HG03457 (cell line): ENCODE measurements around the gene PITX2.

ENCODE experiments used
- ATAC-seq: cut with Tn5 transposase; IDR thresholded peaks from one replicate; pipeline ENCODE4 v1.9.1; 2021; ENCODE audit warnings: moderate number of reproducible peaks; ENCODE audit not compliant: unreplicated experiment

The PITX2 gene

GRCh38 chr4:110636680-110637407 is 14.0 kb upstream of the PITX2 start:
- ATAC-seq, result no peak

- no peak for ATAC-seq
Observed at GRCh38 chr4:110636171-110636679, 13.3 kb upstream of the PITX2 start.

DNA sequence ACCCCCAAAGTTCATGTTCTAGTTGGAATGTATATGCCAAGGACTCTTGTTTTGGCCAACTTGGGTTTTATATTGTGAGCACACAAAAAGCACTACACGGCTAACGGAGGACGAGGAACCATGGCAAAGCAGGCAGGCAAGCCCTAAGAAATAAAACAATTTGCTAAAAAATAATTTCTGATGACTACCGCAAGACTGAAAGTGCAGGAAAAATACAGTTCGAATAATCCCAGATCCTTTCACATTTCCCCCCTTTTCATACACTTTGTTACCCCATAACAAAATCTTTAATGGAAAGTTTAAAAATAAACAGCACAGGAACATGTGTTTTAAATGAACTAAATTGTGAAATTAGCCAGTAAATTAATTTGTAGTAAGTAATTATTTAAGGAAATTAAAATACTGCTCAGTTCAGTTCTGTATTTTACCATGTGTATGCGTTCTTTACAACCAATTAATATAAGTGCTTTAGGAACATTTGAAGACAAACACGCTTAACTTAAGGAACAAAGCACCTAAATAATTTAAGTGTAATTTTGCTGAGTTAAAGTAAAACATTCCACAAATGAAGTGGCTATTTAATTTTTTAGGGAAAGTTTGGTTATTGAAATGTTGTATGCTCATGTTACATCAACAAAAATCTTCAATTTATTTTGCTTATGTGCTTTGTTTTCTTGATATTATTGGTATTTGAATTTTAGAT is 12.4 kb upstream of the PITX2 start:
- ATAC-seq, result no peak

DNA sequence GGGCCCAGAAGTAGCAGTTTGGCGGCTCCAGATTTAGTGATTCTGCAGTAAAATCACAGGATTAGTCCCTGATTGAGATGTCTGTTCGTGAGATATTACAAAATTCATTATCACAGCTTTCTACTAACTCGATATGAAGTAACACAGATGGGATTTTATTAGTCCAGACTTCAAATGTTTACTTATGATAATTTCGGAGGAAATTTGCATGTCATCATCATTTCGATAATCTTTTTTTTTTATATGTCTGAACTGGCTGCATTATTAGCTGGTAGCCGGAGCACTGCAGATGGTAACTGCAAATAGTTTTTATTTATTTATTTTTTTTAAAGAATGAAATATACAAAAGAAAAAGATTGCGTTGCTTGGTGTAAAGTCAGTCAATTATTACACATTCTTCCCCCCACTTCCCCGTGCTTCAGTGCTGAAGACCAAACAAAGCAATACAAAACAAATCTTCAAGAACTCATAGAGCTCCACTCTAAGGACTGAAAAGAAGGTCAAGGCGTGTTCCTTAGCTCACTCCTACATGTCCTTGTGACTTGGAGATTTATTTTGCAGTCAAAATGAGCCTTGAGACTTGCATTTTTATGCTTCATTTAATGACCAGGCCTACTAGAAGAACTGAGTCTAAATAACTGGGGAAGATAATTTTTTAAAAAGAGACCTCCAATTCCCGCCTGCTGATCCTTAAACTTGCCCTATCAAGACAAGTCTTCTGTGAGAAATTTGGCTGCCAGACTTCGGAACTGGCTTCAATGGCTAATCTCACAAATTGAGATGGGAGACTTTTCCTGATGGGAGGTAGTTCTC is 11.7 kb upstream of the PITX2 start:
- ATAC-seq, result no peak

DNA sequence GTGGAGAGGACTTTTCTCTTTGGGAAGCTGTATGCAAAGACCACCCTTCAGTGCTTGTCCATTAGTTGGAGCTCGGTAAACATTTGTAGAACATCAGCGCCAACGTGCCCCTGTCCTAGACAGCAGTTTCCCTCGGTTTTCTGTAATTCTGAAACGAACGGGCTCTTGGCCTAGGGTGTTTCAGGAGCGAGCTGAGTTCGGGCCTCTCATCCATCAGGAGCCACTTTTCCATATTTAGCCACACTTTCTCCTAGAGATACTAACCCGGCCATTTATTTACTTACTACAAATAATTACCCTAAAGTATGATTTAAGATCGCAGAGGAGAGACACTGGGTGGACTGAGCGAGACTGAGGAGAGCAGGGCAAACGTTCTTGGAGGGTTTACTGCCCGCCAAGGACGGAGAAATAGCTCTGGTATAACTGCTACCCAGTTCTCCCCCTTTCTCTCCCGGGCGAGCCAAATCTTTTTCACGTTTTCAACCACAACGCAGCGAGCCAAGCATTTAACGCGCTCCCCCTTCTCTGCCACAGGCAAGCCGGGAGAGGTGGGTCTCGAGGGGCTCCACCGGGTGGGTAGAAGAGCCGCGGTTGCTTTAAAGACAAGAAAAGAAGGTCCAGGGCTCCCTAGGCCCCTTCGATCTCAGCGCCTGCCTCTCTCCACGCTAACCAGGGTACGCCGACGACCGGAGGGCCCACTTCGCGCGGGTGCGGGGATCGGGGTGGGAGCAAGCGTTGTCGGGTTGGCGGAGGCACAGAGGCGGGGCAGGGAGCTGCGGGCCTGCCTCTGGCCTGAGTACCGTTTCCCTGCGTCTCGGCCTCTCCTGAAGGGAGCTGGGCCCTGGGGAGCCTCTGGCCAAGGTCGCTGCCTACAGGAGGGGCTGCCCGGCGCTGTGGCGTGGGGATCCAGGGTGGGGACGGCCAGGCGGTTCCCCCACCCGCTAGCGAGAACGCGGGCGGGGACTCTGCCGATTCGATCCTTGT is 10.8 kb upstream of the PITX2 start:
- ATAC-seq, result no peak

DNA sequence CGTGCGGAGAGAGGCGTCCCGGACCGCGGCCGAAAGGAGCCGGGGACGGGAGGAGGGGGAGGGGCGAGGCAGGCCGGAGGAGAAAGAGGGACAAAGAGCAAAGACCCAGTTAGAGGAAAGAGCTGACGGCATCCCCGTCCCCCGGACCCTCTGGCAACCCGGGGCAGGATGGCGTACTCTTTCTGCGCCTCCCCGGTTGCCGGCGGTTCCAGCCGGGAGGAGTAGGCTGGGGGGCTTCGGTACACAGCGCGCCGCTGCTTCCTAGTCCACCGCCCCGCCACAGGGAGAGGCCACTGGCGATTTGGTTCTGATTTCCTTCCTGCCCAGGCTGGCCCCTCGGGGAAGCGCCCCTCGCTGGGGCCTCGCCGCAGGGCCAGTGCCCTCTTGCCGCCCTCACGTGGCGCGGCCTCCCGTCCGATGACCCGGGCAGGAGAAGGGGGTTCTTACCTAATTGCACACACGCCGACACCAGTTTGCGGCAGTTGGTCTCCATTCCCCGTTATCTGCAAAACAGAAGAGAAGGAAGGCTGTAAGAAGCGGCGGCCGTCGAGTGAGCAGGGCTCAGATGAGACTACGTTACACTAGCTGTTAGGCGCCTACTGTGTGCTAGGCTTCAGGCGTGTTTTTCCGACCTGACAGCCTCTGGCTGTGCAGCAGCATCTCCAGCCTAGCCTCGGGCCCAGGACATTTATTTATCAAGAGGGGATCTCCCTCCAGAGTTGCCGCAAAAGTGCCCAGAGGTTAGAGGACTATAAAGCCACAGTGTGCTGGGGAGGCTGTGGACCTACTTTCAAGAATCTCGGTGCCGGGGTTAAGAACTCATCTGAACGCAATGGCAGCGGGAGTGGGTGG is 9.9 kb upstream of the PITX2 start:
- ATAC-seq, result no peak

GRCh38 chr4:110631584-110632505 is 9.0 kb upstream of the PITX2 start:
- peak; percentile 96 for ATAC-seq

DNA sequence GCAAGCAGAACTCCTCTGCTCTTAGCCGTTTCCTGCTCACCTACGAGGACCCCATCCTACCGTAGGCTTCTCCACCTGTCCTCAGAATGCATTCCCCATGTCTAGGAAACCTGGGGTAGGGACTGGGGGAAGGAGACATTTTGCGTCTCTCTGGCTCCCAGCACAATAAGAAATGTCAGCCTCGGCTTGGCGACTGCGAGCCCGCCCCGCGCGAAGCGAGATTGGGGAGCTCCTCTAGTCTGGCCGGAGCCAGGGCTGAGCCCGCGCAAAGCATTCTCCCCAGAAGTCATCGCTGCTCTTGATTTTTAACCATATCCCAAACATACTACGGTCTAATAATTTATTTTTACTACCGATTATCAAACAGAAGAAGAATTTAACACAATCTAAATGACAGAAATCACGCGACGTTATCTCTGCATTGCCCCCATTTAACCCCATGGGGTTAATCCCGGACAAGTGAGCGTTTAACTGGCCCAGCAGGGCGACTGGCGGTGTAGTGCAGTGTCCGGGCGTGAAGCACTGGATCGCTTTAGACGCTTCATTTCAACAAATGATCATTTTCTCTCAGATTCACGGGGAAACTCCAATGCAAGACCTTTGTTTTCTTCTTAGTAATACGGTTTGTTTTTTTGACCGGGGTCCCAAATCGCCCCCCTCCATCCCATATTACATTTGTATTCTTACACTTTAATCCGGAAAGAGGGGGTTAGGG is 8.0 kb upstream of the PITX2 start:
- no peak for ATAC-seq

- ATAC-seq, result no peak
Observed at GRCh38 chr4:110629780-110630687, 7.2 kb upstream of the PITX2 start.

DNA sequence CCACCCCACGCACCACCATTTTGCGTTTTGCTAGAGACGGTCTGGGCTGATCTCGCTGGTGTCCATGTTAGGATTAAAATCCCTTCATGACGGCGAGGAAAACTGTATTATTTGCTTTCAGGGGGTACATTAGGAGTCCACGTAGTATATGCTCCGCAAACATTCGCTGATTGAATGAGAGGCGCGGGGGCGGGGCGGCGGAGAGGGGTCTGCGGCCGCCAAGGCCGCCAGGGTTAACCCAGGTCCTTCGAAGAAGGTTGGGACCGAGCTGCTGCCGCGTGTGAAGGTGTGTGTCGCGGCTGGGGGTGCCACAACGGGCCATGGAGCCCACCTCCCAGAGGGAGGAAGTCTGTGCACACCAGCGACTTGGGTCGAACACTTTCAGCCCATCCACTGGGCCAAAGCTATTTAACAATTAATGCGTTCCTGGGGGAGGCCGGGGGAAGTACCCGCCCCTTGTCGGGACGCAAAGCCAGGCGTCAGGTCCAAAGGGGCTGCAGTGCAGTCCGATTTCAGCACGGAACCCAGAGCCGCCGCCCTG is 6.4 kb upstream of the PITX2 start:
- no peak for ATAC-seq

DNA sequence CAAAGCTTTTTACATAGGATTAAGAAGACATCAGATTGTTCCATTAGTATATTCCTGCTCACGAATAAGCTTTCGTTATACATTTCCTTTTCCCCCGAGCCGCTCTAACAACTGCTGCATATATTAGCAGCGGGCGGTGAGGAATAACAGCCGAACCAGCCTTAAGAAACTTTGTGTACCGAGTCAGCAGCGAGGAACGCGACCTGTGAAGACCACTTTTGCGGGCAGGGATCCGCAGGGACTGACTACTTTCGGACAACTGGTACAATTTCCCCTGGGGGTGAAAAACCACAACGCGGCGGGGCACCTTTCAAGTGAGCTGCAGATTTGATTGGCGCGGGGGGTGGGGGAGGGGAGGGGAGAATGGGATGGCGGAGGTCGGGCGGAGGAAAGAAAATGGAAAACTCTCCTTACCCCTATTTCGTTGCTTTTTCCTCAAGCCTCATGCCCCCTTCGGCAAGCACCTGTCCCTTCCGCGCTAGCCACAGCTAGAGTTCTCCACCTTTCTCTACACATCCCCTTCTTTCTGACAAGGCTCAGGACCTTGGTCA is 5.9 kb upstream of the PITX2 start:
- ATAC-seq, result no peak

DNA sequence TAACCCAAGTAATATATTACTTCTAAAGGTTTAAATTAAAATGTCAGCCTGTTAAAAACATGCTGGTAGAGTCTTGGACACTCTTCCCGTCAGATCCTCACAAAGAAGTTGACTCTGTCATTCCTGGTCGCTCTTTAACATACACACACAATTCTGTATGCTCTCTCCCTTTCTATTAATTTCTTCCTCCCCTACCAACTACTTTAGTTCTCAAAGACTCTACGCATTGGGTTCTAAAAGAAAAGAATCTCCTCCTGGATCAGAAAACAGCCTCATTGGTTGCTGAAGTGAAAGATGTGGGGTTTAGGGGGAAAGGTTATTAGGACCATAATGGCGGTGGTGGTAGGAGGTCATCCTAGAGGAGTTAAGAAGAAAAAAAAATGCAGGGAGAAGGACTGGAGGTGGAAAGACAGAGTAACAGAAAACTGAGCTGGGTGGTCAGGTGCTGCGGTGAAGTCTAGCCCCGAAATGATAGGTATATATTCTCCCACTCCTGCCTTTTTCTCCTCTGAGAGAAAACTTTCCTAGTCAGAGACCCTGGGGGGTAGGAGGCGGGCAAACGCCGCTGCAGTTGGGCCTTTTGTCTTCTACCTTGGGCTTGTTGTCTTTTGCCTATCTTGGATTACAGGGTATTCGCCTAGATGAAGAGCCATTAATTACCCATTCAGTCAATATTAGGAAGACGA is 5.2 kb upstream of the PITX2 start:
- ATAC-seq, result no peak

- no peak for ATAC-seq
Observed at GRCh38 chr4:110626532-110627153, 3.8 kb upstream of the PITX2 start.

DNA sequence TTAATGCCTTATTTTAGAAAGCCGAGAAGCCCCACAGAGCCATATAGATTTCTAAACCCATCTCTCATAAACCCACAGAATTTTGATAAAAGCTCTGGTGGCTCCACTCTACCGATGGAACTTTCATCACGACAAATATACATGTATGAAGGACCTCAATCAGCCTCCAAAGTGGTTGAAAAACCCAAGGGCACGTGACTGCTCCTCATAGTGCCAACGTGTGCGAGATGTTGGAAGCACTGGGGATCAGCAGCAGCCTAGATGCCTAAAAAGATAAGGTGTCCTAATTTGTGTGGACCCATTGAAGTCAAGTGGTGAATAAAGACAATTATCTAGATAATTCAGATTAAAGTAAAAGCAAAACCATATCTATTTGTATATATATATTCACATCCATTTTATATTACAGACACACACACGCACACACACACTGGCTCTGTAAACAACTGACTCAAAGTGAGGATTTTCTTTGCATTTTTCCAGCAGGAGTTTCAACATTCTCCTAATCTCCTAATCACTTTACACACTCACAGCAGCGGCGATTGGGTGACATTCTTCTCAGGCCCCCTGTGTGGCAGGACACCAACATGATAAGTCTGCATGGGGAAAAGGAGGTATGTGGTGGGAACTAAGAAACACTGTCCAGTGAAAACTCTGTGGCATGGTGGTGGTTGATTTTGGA is 2.8 kb upstream of the PITX2 start:
- no peak for ATAC-seq
